NCI-H187 (cell line): ENCODE measurements around the gene LTBP1.
"Not testable (repeated sequence)": the region's sequence is repeated elsewhere in the genome, so short reads cannot be mapped to it uniquely, and the experiment has no call there.

Source experiments
- DNase-seq, 2 experiments: peaks; one replicate each; lab custom pipeline; 2025; lab: John Stamatoyannopoulos, UW

The LTBP1 gene

GRCh38 chr2:33430077-33430476, 483.3 kb downstream of the LTBP1 start:
- DNase-seq: no peak

- no peak for DNase-seq
These were observed 484.1 kb downstream of the LTBP1 start for GRCh38 chr2:33430856-33431255.

GRCh38 chr2:33432871-33433270, 486.1 kb downstream of the LTBP1 start:
- DNase-seq: no peak

- DNase-seq: no peak
These were observed 486.8 kb downstream of the LTBP1 start for GRCh38 chr2:33433279-33434235.

- no peak for DNase-seq
These were observed 488.8 kb downstream of the LTBP1 start for GRCh38 chr2:33435518-33435917.

- DNase-seq: no peak
These were observed 489.3 kb downstream of the LTBP1 start for GRCh38 chr2:33436083-33436482.

GRCh38 chr2:33437297-33437696, 490.5 kb downstream of the LTBP1 start:
- DNase-seq: no peak

- no peak for DNase-seq
These were observed 491.1 kb downstream of the LTBP1 start for GRCh38 chr2:33437815-33438214.

- DNase-seq: no peak
These were observed 494.6 kb downstream of the LTBP1 start for GRCh38 chr2:33441235-33441810.

- DNase-seq: not testable (repeated sequence)
These were observed 495.3 kb downstream of the LTBP1 start for GRCh38 chr2:33442052-33442451.

GRCh38 chr2:33442528-33443079, 495.9 kb downstream of the LTBP1 start:
- DNase-seq: no peak

GRCh38 chr2:33443274-33443829, 496.6 kb downstream of the LTBP1 start:
- DNase-seq: no peak

- DNase-seq: no peak
These were observed 498.2 kb downstream of the LTBP1 start for GRCh38 chr2:33444967-33445366.

- no peak for DNase-seq
These were observed 501.6 kb downstream of the LTBP1 start for GRCh38 chr2:33448220-33448899.
